ENCODE measurements around the gene MSANTD1.

MSANTD1 gene

GRCh38 chr4:3247399-3248177, 1.4 kb upstream of the MSANTD1 start:
- no peak overlapping the region for H3K4me3 ChIP-seq (replicated peaks; ENCODE audit: low read depth, low read length)
- no peak for DNase-seq (ENCODE audit: extremely low read depth, low read depth)
- TF ChIP-seq CTCF (IDR thresholded peaks at IDR 0.05; ENCODE audit: low read depth, low read length, missing control alignments): no peak

GRCh38 chr4:3248178-3248480, 830 bp upstream of the MSANTD1 start:
- DNase-seq (ENCODE audit: extremely low read depth, low read depth): no peak
- H3K4me3 ChIP-seq (replicated peaks; ENCODE audit: low read depth, low read length): no peak overlapping the region
- TF ChIP-seq CTCF (IDR thresholded peaks at IDR 0.05; ENCODE audit: low read depth, low read length, missing control alignments): no peak

GRCh38 chr4:3249711-3250437, 915 bp downstream of the MSANTD1 start:
- TF ChIP-seq CTCF (IDR thresholded peaks at IDR 0.05; ENCODE audit: low read depth, low read length, missing control alignments): no peak
- no peak overlapping the region for H3K4me3 ChIP-seq (replicated peaks; ENCODE audit: low read depth, low read length)
- no peak for DNase-seq (ENCODE audit: extremely low read depth, low read depth)

- TF ChIP-seq CTCF (IDR thresholded peaks at IDR 0.05; ENCODE audit: low read depth, low read length, missing control alignments): no peak
- no peak for DNase-seq (ENCODE audit: extremely low read depth, low read depth)
- H3K4me3 ChIP-seq (replicated peaks; ENCODE audit: low read depth, low read length): no peak overlapping the region
Measured at GRCh38 chr4:3250438-3250955, 1.5 kb downstream of the MSANTD1 start.

GRCh38 chr4:3250956-3251690, 2.2 kb downstream of the MSANTD1 start:
- no peak overlapping the region for H3K4me3 ChIP-seq (replicated peaks; ENCODE audit: low read depth, low read length)
- TF ChIP-seq CTCF (IDR thresholded peaks at IDR 0.05; ENCODE audit: low read depth, low read length, missing control alignments): no peak
- DNase-seq (ENCODE audit: extremely low read depth, low read depth): no peak

GRCh38 chr4:3251691-3252479, 2.9 kb downstream of the MSANTD1 start:
- H3K4me3 ChIP-seq (replicated peaks; ENCODE audit: low read depth, low read length): no peak overlapping the region
- TF ChIP-seq CTCF (IDR thresholded peaks at IDR 0.05; ENCODE audit: low read depth, low read length, missing control alignments): no peak
- no peak for DNase-seq (ENCODE audit: extremely low read depth, low read depth)

All from HFF-Myc (cell line).